Thyroid gland (tissue), 4 donors: ENCODE data around the gene WNK2.

ENCODE experiments used
- POLR2A ChIP-seq, 2 donors: fragments of 450-650 bp; IDR thresholded peaks; one replicate each; pipeline ENCODE4 v1.6.1; 2017; ENCODE audit warnings: antibody characterized with exemption in 2 of 2, mild to moderate bottlenecking in 2 of 2, moderate library complexity in 1 of 2
- TF ChIP-seq, protein P1 (sequence below), 6 experiments: fragments of 200-600 bp in 3 of 6; fragments of 450-650 bp in 3 of 6; sonication (generic) in 3 of 6; IDR thresholded peaks; one replicate each; pipeline ENCODE4 v1.5.1; 2016 to 2019; ENCODE audit warnings: antibody characterized with exemption in 6 of 6, mild to moderate bottlenecking in 2 of 6, inconsistent platforms in 1 of 6, moderate library complexity in 1 of 6

- TF ChIP-seq, protein P1, sequence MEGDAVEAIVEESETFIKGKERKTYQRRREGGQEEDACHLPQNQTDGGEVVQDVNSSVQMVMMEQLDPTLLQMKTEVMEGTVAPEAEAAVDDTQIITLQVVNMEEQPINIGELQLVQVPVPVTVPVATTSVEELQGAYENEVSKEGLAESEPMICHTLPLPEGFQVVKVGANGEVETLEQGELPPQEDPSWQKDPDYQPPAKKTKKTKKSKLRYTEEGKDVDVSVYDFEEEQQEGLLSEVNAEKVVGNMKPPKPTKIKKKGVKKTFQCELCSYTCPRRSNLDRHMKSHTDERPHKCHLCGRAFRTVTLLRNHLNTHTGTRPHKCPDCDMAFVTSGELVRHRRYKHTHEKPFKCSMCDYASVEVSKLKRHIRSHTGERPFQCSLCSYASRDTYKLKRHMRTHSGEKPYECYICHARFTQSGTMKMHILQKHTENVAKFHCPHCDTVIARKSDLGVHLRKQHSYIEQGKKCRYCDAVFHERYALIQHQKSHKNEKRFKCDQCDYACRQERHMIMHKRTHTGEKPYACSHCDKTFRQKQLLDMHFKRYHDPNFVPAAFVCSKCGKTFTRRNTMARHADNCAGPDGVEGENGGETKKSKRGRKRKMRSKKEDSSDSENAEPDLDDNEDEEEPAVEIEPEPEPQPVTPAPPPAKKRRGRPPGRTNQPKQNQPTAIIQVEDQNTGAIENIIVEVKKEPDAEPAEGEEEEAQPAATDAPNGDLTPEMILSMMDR (IDR thresholded peaks at IDR 0.05), result no peak
- TF ChIP-seq POLR2A (IDR thresholded peaks at IDR 0.05), result no peak
Observed at GRCh38 chr9:93305497-93306020, 121.6 kb downstream of the WNK2 start.
